AG09319 (cell line): ENCODE results near the gene CTTNBP2NL.
"Not testable (repeated sequence)": the region's sequence is repeated elsewhere in the genome, so short reads cannot be mapped to it uniquely, and the experiment has no call there.

Source experiments
- DNase-seq: peaks from one replicate; pipeline ENCODE4 v3.0.0-alpha.2; 2010; ENCODE audit warnings: low read depth; ENCODE audit errors: extremely low read depth
- CTCF ChIP-seq: IDR thresholded peaks from 2 replicates; pipeline ENCODE4 v1.5.1; 2011; ENCODE audit warnings: low read depth, mild to moderate bottlenecking, inconsistent platforms, low read length, moderate library complexity

The CTTNBP2NL gene

GRCh38 chr1:112395256-112395820, 676 bp upstream of the CTTNBP2NL start:
- TF ChIP-seq CTCF: no peak
- DNase-seq: no peak

GRCh38 chr1:112396653-112397471, 848 bp downstream of the CTTNBP2NL start:
- no peak for TF ChIP-seq CTCF
- no peak for DNase-seq

GRCh38 chr1:112397841-112398240, 1.8 kb downstream of the CTTNBP2NL start:
- no peak for TF ChIP-seq CTCF
- DNase-seq: no peak

- no peak for TF ChIP-seq CTCF
- no peak for DNase-seq
Observed at GRCh38 chr1:112399456-112399855, 3.4 kb downstream of the CTTNBP2NL start.

- DNase-seq: not testable (repeated sequence)
Observed at GRCh38 chr1:112400706-112401105, 4.7 kb downstream of the CTTNBP2NL start.

GRCh38 chr1:112402682-112403643, 6.9 kb downstream of the CTTNBP2NL start:
- TF ChIP-seq CTCF: no peak
- DNase-seq: no peak

GRCh38 chr1:112406771-112407170, 10.8 kb downstream of the CTTNBP2NL start:
- TF ChIP-seq CTCF: no peak

More at GRCh38 chr1:112406771-112407170, 10.8 kb downstream of the CTTNBP2NL start:
- no peak for DNase-seq
